ENCODE data around the gene AGBL1. TPM values are rescaled to one million over a fixed set of nuclear protein-coding genes. Genes with fewer than 3 reads are reported as not detected.

AGBL1 gene
- total RNA-seq, 6 experiments from 2014 or later = not detected

GRCh38 chr15:86300390-86301125 is 220.9 kb downstream of the AGBL1 start:
- Histone ChIP-seq H3K4me1 (no peaks in the 10 kb centered on the region), H3K27me3 (no peaks in the 10 kb centered on the region), H3K27ac (no peak overlapping the region), H3K4me3 (no peak overlapping the region), H3K9me3 (no peaks in the 10 kb centered on the region), H3K36me3 (no peaks in the 10 kb centered on the region)
- DNase-seq = no peak
- ATAC-seq = no peak
- 52% methylated on average over 4 of the region's 4 CpGs for WGBS (ENCODE audit: insufficient coverage, low coverage, low lambda C conversion rate, missing lambda C conversion rate)
- TF ChIP-seq POLR2A (IDR thresholded peaks at IDR 0.05) (no peak), CTCF (IDR thresholded peaks at IDR 0.05) (no peak)
- intact Hi-C loops (cut with DNase I) = no loop called here

- 50% methylated on average over 9 of the region's 9 CpGs for WGBS (ENCODE audit: insufficient coverage, low coverage, low lambda C conversion rate, missing lambda C conversion rate)
- H3K27ac ChIP-seq = no peak overlapping the region
Observed at GRCh38 chr15:86311568-86312280, 232.1 kb downstream of the AGBL1 start.

GRCh38 chr15:86312486-86312885 is 232.8 kb downstream of the AGBL1 start:
- H3K4me1 ChIP-seq = no peaks in the 10 kb centered on the region
- H3K4me3 ChIP-seq = no peak overlapping the region
- H3K27me3 ChIP-seq = no peaks in the 10 kb centered on the region
- no peak overlapping the region for H3K27ac ChIP-seq
- DNase-seq = no peak
- no peaks in the 10 kb centered on the region for H3K9me3 ChIP-seq
- intact Hi-C loops (cut with DNase I) = no loop called here
- ATAC-seq = no peak
- H3K36me3 ChIP-seq = no peaks in the 10 kb centered on the region
- TF ChIP-seq POLR2A (IDR thresholded peaks at IDR 0.05) = no peak
- TF ChIP-seq CTCF (IDR thresholded peaks at IDR 0.05) = no peak
- WGBS (ENCODE audit: insufficient coverage, low coverage, low lambda C conversion rate, missing lambda C conversion rate) = 48% methylated on average over 4 of the region's 4 CpGs

More at GRCh38 chr15:86311568-86312280, 232.1 kb downstream of the AGBL1 start:
- no peak for DNase-seq
- Histone ChIP-seq H3K4me1 (no peaks in the 10 kb centered on the region), H3K9me3 (no peaks in the 10 kb centered on the region), H3K4me3 (no peak overlapping the region), H3K27me3 (no peaks in the 10 kb centered on the region), H3K36me3 (no peaks in the 10 kb centered on the region)
- intact Hi-C loops (cut with DNase I) = no loop called here
- TF ChIP-seq POLR2A (IDR thresholded peaks at IDR 0.05) = no peak
- no peak for TF ChIP-seq CTCF (IDR thresholded peaks at IDR 0.05)
- ATAC-seq = no peak

- Histone ChIP-seq H3K27ac (peak overlapping the region in 2 of 3 donors; percentile 2 to 9), H3K9me3 (no peaks in the 10 kb centered on the region), H3K4me3 (no peak overlapping the region), H3K36me3 (no peaks in the 10 kb centered on the region), H3K27me3 (no peaks in the 10 kb centered on the region), H3K4me1 (no peaks in the 10 kb centered on the region)
- intact Hi-C loops (cut with DNase I) = no loop called here
- WGBS (ENCODE audit: insufficient coverage, low coverage, low lambda C conversion rate, missing lambda C conversion rate) = 26% methylated on average over 7 of the region's 8 CpGs
- ATAC-seq = no peak
- DNase-seq = no peak
- TF ChIP-seq POLR2A (IDR thresholded peaks at IDR 0.05) (no peak), CTCF (IDR thresholded peaks at IDR 0.05) (no peak)
Observed at GRCh38 chr15:86316216-86316615, 236.5 kb downstream of the AGBL1 start.

Data from right lobe of liver (tissue), 6 donors.